ENCODE measurements around the gene ABCC6. TPM values are rescaled to one million over a fixed set of nuclear protein-coding genes. Genes with fewer than 3 reads are reported as not detected.

ABCC6 gene
- total RNA-seq, 1 experiment from 2014 or later, result 2.9 TPM

DNA sequence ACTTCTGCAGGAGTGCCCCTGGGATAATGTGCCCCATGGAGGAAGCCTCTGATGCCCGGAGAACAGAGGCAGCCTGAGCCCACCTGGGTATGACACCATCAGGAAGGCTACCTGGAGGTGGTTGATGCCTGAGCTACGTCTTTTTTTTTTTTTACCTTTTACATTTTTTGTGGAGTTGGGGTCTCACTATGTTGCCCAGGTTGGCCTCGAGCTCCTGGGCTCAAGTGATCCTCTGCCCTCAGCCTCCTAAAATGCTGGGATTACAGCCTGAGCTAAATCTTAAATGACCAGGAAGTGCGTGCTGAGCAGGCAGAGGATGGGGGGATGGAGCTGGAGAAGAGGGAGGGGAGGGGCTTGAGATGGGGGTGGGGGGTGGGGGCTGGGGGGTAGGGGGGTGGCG, 32.7 kb downstream of the ABCC6 start:
- CTCF ChIA-PET, result no interaction called here
- intact Hi-C loops (cut with micrococcal nuclease; ENCODE audit: unreplicated experiment), result loop anchor here (10.0 kb wide), 1 partner anchor 416 kb away; no protein-coding TSS in a partner anchor
- in situ Hi-C loops (cut with HindIII; ENCODE audit: low pct_unique_long_range_greater_than_20kb, low sequenced_read_pairs), result no loop called here

DNA sequence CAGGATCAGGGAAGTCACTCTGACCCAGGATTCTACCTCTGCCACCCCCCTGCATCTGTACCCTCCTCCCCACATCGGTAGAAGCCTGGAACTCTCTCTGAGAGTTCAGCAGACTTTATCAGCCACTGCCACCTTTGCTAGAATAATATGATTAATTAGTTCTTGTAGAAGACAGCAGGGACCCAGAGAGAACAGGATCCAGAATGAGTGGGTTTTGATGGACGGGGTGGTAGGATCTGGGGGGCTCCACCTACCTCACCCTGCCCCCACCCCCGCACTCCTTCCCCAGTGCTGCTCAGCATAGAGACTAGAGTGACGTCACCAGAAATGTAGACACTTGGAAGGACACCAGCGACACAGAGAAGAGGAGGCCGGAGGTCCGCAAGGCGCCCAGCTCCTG, 33.5 kb downstream of the ABCC6 start:
- ChIA-PET CTCF (no interaction called here), POLR2A (interaction anchor here (0.6 kb wide), 1 partner anchor 674 kb away, joined by 3 read pairs; no protein-coding TSS in a partner anchor)
- intact Hi-C loops (cut with micrococcal nuclease; ENCODE audit: unreplicated experiment) (loop anchor here (10.0 kb wide), 1 partner anchor 415 kb away; no protein-coding TSS in a partner anchor), in situ Hi-C loops (cut with HindIII; ENCODE audit: low pct_unique_long_range_greater_than_20kb, low sequenced_read_pairs) (no loop called here)
- ATAC-seq, result no peak
- Histone ChIP-seq H3K4me3 (ENCODE audit: low read depth in 2 of 2, low read length in 2 of 2) (no peak overlapping the region), H3K36me3 (ENCODE audit: control insufficient read depth, insufficient read depth, low read length) (no peaks in the 10 kb centered on the region), H3K9me3 (ENCODE audit: control insufficient read depth, insufficient read depth, low read depth, low read length) (no peaks in the 10 kb centered on the region), H3K27me3 (ENCODE audit: control insufficient read depth, insufficient read depth, low read length) (no peaks in the 10 kb centered on the region), H3K27ac (ENCODE audit: low read length) (no peak overlapping the region), H3K4me1 (ENCODE audit: control insufficient read depth, insufficient read depth, low read length) (no peaks in the 10 kb centered on the region)
- TF ChIP-seq, protein P1, sequence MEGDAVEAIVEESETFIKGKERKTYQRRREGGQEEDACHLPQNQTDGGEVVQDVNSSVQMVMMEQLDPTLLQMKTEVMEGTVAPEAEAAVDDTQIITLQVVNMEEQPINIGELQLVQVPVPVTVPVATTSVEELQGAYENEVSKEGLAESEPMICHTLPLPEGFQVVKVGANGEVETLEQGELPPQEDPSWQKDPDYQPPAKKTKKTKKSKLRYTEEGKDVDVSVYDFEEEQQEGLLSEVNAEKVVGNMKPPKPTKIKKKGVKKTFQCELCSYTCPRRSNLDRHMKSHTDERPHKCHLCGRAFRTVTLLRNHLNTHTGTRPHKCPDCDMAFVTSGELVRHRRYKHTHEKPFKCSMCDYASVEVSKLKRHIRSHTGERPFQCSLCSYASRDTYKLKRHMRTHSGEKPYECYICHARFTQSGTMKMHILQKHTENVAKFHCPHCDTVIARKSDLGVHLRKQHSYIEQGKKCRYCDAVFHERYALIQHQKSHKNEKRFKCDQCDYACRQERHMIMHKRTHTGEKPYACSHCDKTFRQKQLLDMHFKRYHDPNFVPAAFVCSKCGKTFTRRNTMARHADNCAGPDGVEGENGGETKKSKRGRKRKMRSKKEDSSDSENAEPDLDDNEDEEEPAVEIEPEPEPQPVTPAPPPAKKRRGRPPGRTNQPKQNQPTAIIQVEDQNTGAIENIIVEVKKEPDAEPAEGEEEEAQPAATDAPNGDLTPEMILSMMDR (IDR thresholded peaks at IDR 0.05), result no peak
- TF ChIP-seq SIN3A (IDR thresholded peaks at IDR 0.05; ENCODE audit: borderline replicate concordance, insufficient read depth, low read depth, low read length), result no peak
- TF ChIP-seq, protein P2, sequence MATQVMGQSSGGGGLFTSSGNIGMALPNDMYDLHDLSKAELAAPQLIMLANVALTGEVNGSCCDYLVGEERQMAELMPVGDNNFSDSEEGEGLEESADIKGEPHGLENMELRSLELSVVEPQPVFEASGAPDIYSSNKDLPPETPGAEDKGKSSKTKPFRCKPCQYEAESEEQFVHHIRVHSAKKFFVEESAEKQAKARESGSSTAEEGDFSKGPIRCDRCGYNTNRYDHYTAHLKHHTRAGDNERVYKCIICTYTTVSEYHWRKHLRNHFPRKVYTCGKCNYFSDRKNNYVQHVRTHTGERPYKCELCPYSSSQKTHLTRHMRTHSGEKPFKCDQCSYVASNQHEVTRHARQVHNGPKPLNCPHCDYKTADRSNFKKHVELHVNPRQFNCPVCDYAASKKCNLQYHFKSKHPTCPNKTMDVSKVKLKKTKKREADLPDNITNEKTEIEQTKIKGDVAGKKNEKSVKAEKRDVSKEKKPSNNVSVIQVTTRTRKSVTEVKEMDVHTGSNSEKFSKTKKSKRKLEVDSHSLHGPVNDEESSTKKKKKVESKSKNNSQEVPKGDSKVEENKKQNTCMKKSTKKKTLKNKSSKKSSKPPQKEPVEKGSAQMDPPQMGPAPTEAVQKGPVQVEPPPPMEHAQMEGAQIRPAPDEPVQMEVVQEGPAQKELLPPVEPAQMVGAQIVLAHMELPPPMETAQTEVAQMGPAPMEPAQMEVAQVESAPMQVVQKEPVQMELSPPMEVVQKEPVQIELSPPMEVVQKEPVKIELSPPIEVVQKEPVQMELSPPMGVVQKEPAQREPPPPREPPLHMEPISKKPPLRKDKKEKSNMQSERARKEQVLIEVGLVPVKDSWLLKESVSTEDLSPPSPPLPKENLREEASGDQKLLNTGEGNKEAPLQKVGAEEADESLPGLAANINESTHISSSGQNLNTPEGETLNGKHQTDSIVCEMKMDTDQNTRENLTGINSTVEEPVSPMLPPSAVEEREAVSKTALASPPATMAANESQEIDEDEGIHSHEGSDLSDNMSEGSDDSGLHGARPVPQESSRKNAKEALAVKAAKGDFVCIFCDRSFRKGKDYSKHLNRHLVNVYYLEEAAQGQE (IDR thresholded peaks at IDR 0.05; ENCODE audit: insufficient read depth in 1 of 2, low read depth in 2 of 2, low read length in 1 of 2), result no peak
- no peak for TF ChIP-seq TCF7L2 (IDR thresholded peaks at IDR 0.05; ENCODE audit: low read depth, low read length)
- TF ChIP-seq POLR2AphosphoS5 (IDR thresholded peaks at IDR 0.05; ENCODE audit: low read depth, low read length), result no peak
- no peak for DNase-seq (ENCODE audit: low read depth, low spot score)
- no TSS peak for BruUV-seq (replicated peaks)

More for the DNA sequence above, 32.7 kb downstream of the ABCC6 start:
- H3K4me1 ChIP-seq (ENCODE audit: control insufficient read depth, insufficient read depth, low read length), result no peaks in the 10 kb centered on the region
- H3K27me3 ChIP-seq (ENCODE audit: control insufficient read depth, insufficient read depth, low read length), result no peaks in the 10 kb centered on the region
- POLR2A ChIA-PET, result interaction anchor here (0.6 kb wide), 1 partner anchor 675 kb away, joined by 3 read pairs; no protein-coding TSS in a partner anchor
- no peak for ATAC-seq
- H3K36me3 ChIP-seq (ENCODE audit: control insufficient read depth, insufficient read depth, low read length), result no peaks in the 10 kb centered on the region
- no TSS peak for BruUV-seq (replicated peaks)
- no peaks in the 10 kb centered on the region for H3K9me3 ChIP-seq (ENCODE audit: control insufficient read depth, insufficient read depth, low read depth, low read length)
- H3K4me3 ChIP-seq (ENCODE audit: low read depth in 2 of 2, low read length in 2 of 2), result no peak overlapping the region
- no peak overlapping the region for H3K27ac ChIP-seq (ENCODE audit: low read length)
- TF ChIP-seq TCF7L2 (IDR thresholded peaks at IDR 0.05; ENCODE audit: low read depth, low read length), result no peak
- TF ChIP-seq SIN3A (IDR thresholded peaks at IDR 0.05; ENCODE audit: borderline replicate concordance, insufficient read depth, low read depth, low read length), result no peak
- TF ChIP-seq, protein P2 (IDR thresholded peaks at IDR 0.05; ENCODE audit: insufficient read depth in 1 of 2, low read depth in 2 of 2, low read length in 1 of 2), result no peak
- TF ChIP-seq POLR2AphosphoS5 (IDR thresholded peaks at IDR 0.05; ENCODE audit: low read depth, low read length), result no peak
- TF ChIP-seq, protein P1 (IDR thresholded peaks at IDR 0.05), result no peak
- no peak for DNase-seq (ENCODE audit: low read depth, low spot score)
